GM12864 (cell line): ENCODE results near the gene MACROD2.

Experiments used
- DNase-seq: peaks from one replicate; pipeline ENCODE4 v3.0.0-alpha.2; 2011; ENCODE audit warnings: low read depth
- H3K4me3 ChIP-seq: 2 replicates; pipeline ENCODE4 v1.5.1; 2011; ENCODE audit warnings: mild to moderate bottlenecking, low read depth, low read length, control low read depth
- CTCF ChIP-seq: IDR thresholded peaks from 2 replicates; pipeline ENCODE4 v1.5.1; 2011; ENCODE audit warnings: low read depth, mild to moderate bottlenecking, moderate library complexity, low read length, control low read depth, inconsistent platforms; ENCODE audit errors: missing control alignments

MACROD2 gene

GRCh38 chr20:14488756-14489479 lies 493.6 kb downstream of the MACROD2 start:
- no peak overlapping the region for H3K4me3 ChIP-seq
- no peak for TF ChIP-seq CTCF
- DNase-seq: no peak

- TF ChIP-seq CTCF: no peak
- H3K4me3 ChIP-seq: no peak overlapping the region
- DNase-seq: no peak
These were observed 494.2 kb downstream of the MACROD2 start for GRCh38 chr20:14489544-14489943.

GRCh38 chr20:14491436-14491835 lies 496.1 kb downstream of the MACROD2 start:
- no peak for DNase-seq
- TF ChIP-seq CTCF: no peak
- no peak overlapping the region for H3K4me3 ChIP-seq

GRCh38 chr20:14493408-14493807 lies 498.1 kb downstream of the MACROD2 start:
- TF ChIP-seq CTCF: no peak
- H3K4me3 ChIP-seq: no peak overlapping the region
- DNase-seq: no peak

GRCh38 chr20:14494355-14494754 lies 499.0 kb downstream of the MACROD2 start:
- no peak for DNase-seq
- H3K4me3 ChIP-seq: no peak overlapping the region
- no peak for TF ChIP-seq CTCF

GRCh38 chr20:14495066-14495465 lies 499.8 kb downstream of the MACROD2 start:
- no peak for DNase-seq
- no peak for TF ChIP-seq CTCF
- no peak overlapping the region for H3K4me3 ChIP-seq

- DNase-seq: no peak
- TF ChIP-seq CTCF: no peak
- H3K4me3 ChIP-seq: no peak overlapping the region
These were observed 501.7 kb downstream of the MACROD2 start for GRCh38 chr20:14497004-14497403.
